GM12878 (cell line): Measurements from ENCODE around the gene SEC24A. TPM values are rescaled to one million over a fixed set of nuclear protein-coding genes. Genes with fewer than 3 reads are reported as not detected.

Source experiments
- ATAC-seq: fragments of 200-7000 bp; cut with Tn5 transposase; 3 replicates; pipeline ENCODE4 v1.9.1; 2020; ENCODE audit warnings: mild to moderate bottlenecking, moderate library complexity
- BruUV-seq: library from RNA; stranded (reverse); fragments of 400-500 nt; replicated peaks from 2 replicates; lab custom pipeline; 2021; lab: Mats Ljungman, UMichigan
- CTCF ChIA-PET: fragments of 300-600 bp; sonication (Branson Sonifier 250); formaldehyde crosslinking; extraction: SDS; loops from one replicate; lab custom pipeline; 2021; ENCODE audit warnings: inconsistent platforms; lab: Yijun Ruan, JAX
- POLR2A ChIA-PET: fragments of 350-600 bp; formaldehyde crosslinking; extraction: SDS; loops from one replicate; lab custom pipeline; 2021; ENCODE audit warnings: inconsistent platforms; lab: Charles Lee
- RAD21 ChIA-PET: fragments of 300-600 bp; sonication (Branson Sonifier 250); formaldehyde crosslinking; loops from one replicate; lab custom pipeline; 2023; ENCODE audit warnings: antibody characterized with exemption; ENCODE audit not compliant: unreplicated experiment; lab: Charles Lee
- SMC1A ChIA-PET: fragments of 300-600 bp; sonication (Branson Sonifier 250); formaldehyde crosslinking; loops from one replicate; lab custom pipeline; 2023; ENCODE audit not compliant: unreplicated experiment, uncharacterized antibody; lab: Charles Lee
- DNase-seq: peaks from one replicate; pipeline ENCODE4 v3.0.0-alpha.2; 2011; ENCODE audit warnings: low read depth, low spot score
- FAIRE-seq: peaks from 3 replicates; lab custom pipeline; 2011; peaks lifted over from hg19 to GRCh38; lab: Jason Lieb, UNC
- H2AFZ ChIP-seq: 2 replicates; pipeline ENCODE4 v1.6.0; 2011; ENCODE audit warnings: low read depth, low read length, control low read depth; ENCODE audit not compliant: control insufficient read depth
- H3K27ac ChIP-seq: 2 replicates; pipeline ENCODE4 v1.5.1; 2011; ENCODE audit warnings: control low read depth; ENCODE audit not compliant: control insufficient read depth, insufficient read depth
- H3K27me3 ChIP-seq, 2 experiments: replicated peaks in 1 of 2; 2 replicates each; pipeline versions ENCODE4 v1.6.0 to v1.6.1; 2011; ENCODE audit warnings: low read length in 1 of 2; ENCODE audit not compliant: control insufficient read depth in 2 of 2, insufficient read depth in 2 of 2
- H3K36me3 ChIP-seq, 2 experiments: 2 replicates each; pipeline ENCODE4 v1.5.1; 2011; ENCODE audit warnings: low read length in 1 of 2; ENCODE audit not compliant: control insufficient read depth in 2 of 2, insufficient read depth in 2 of 2
- H3K4me1 ChIP-seq: 2 replicates; pipeline ENCODE4 v1.6.1; 2011; ENCODE audit warnings: mild to moderate bottlenecking, low read length, moderate library complexity, mixed read lengths; ENCODE audit not compliant: control insufficient read depth, insufficient read depth
- H3K4me2 ChIP-seq: 2 replicates; pipeline ENCODE4 v1.6.0; 2011; ENCODE audit warnings: control low read depth; ENCODE audit not compliant: control insufficient read depth, insufficient read depth
- H3K4me3 ChIP-seq: fragments of 200-600 bp; sonication (generic); 2 replicates; pipeline ENCODE4 v1.5.1; 2016
- H3K79me2 ChIP-seq: 2 replicates; pipeline ENCODE4 v1.6.0; 2011; ENCODE audit warnings: low read length; ENCODE audit not compliant: control insufficient read depth, insufficient read depth
- H3K9ac ChIP-seq: 2 replicates; pipeline ENCODE4 v1.8.0; 2011; ENCODE audit warnings: low read length, control low read depth, mixed read lengths; ENCODE audit not compliant: control insufficient read depth, insufficient read depth
- H3K9me3 ChIP-seq: replicated peaks from 3 replicates; pipeline ENCODE4 v1.5.1; 2011; ENCODE audit warnings: mild to moderate bottlenecking, low read length; ENCODE audit not compliant: control insufficient read depth, insufficient read depth
- H4K20me1 ChIP-seq: 2 replicates; pipeline ENCODE4 v1.6.0; 2011; ENCODE audit not compliant: control insufficient read depth, insufficient read depth
- ATF3 ChIP-seq: IDR thresholded peaks from 2 replicates; pipeline ENCODE4 v1.6.1; 2011; ENCODE audit warnings: low read depth, mild to moderate bottlenecking, low read length, moderate library complexity, borderline replicate concordance; ENCODE audit errors: extremely low read depth
- BCL3 ChIP-seq: IDR thresholded peaks from 2 replicates; pipeline ENCODE4 v1.6.1; 2011; ENCODE audit warnings: borderline replicate concordance, low read depth, mild to moderate bottlenecking, moderate library complexity, low read length; ENCODE audit not compliant: insufficient read depth, poor library complexity, severe bottlenecking
- CBX3 ChIP-seq: fragments of 200-600 bp; sonication (generic); IDR thresholded peaks from 2 replicates; pipeline ENCODE4 v1.6.1; 2016; ENCODE audit warnings: low read depth, borderline replicate concordance
- CTCF ChIP-seq, 3 experiments: IDR thresholded peaks in 2 of 3; conservative IDR thresholded peaks in 1 of 3; 2 replicates each; pipeline ENCODE4 v1.5.1; 2011; ENCODE audit warnings: low read depth in 3 of 3, low read length in 3 of 3, mild to moderate bottlenecking in 3 of 3, control low read depth in 2 of 3, moderate library complexity in 2 of 3, inconsistent platforms in 1 of 3, mixed read lengths in 1 of 3; ENCODE audit not compliant: control insufficient read depth in 2 of 3, insufficient read depth in 1 of 3; ENCODE audit errors: extremely low read depth in 1 of 3
- EP300 ChIP-seq, 2 experiments: fragments of 150-350 bp in 1 of 2; IDR thresholded peaks; 2 replicates each; pipeline ENCODE4 v1.6.1; 2011 to 2012; ENCODE audit warnings: low read depth in 2 of 2, low read length in 2 of 2, borderline replicate concordance in 1 of 2, improper control_type of control experiment in 1 of 2, inconsistent platforms in 1 of 2; ENCODE audit not compliant: control insufficient read depth in 1 of 2
- IRF4 ChIP-seq: IDR thresholded peaks from 2 replicates; pipeline ENCODE4 v1.6.1; 2011; ENCODE audit warnings: low read depth, low read length
- JUNB ChIP-seq: IDR thresholded peaks from 2 replicates; pipeline ENCODE4 v1.6.1; 2016; ENCODE audit warnings: antibody characterized with exemption, mild to moderate bottlenecking
- LARP7 ChIP-seq: fragments of 450-650 bp; IDR thresholded peaks from 2 replicates; pipeline ENCODE4 v1.6.1; 2017; ENCODE audit warnings: mild to moderate bottlenecking
- NBN ChIP-seq: fragments of 450-650 bp; IDR thresholded peaks from 2 replicates; pipeline ENCODE4 v1.6.1; 2016
- PAX8 ChIP-seq: fragments of 450-650 bp; IDR thresholded peaks from 2 replicates; pipeline ENCODE4 v1.6.1; 2017; ENCODE audit warnings: mild to moderate bottlenecking, moderate library complexity
- POLR2A ChIP-seq: IDR thresholded peaks from 2 replicates; pipeline ENCODE4 v1.6.1; 2011; ENCODE audit warnings: low read depth, mild to moderate bottlenecking, low read length
- POLR2AphosphoS5 ChIP-seq: IDR thresholded peaks from 2 replicates; pipeline ENCODE4 v1.6.1; 2011; ENCODE audit warnings: mild to moderate bottlenecking, low read length, inconsistent platforms
- RFX5 ChIP-seq: IDR thresholded peaks from 2 replicates; pipeline ENCODE4 v1.6.1; 2011; ENCODE audit warnings: low read depth, low read length, improper control_type of control experiment
- SRF ChIP-seq, 2 experiments: IDR thresholded peaks; 2 replicates each; pipeline ENCODE4 v1.6.1; 2011; ENCODE audit warnings: low read depth in 2 of 2, low read length in 2 of 2, mild to moderate bottlenecking in 1 of 2, moderate library complexity in 1 of 2
- TCF3 ChIP-seq: IDR thresholded peaks from 2 replicates; pipeline ENCODE4 v1.6.1; 2012; ENCODE audit warnings: low read depth, mild to moderate bottlenecking, low read length, borderline replicate concordance; ENCODE audit not compliant: insufficient read depth
- TCF7 ChIP-seq: IDR thresholded peaks from 2 replicates; pipeline ENCODE4 v1.6.1; 2014; ENCODE audit warnings: antibody characterized with exemption, borderline replicate concordance
- WGBS: methylation state at CpG from one replicate; pipeline ENCODE4 v1.1.6; 2016; ENCODE audit warnings: low lambda C conversion rate; ENCODE audit not compliant: insufficient replicate concordance, insufficient coverage; ENCODE audit errors: missing lambda C conversion rate; 5-methylcytosine and 5-hydroxymethylcytosine counted together
- in situ Hi-C: fragments of 300-500 bp; cut with MboI; formaldehyde crosslinking; loops from 9 replicates; pipeline ENCODE4 v1.14.3; 2018; ENCODE audit warnings: mixed read lengths
- intact Hi-C: fragments of 100-400 bp; cut with micrococcal nuclease; formaldehyde crosslinking; loops from one replicate; pipeline ENCODE4 v1.14.2; 2022; ENCODE audit not compliant: unreplicated experiment
- polyA plus RNA-seq, 11 experiments: library from polyadenylated mRNA; depleted of rRNA in 4 of 11; unstranded in 6 of 11; stranded (reverse) in 5 of 11; fragments of >200 nt; fragmentation: Nextera tagmentation in 4 of 11; fragmentation: Illumina TruSeq in 1 of 11; extraction: Ambion mirVana in 4 of 11; extraction: Trizol in 1 of 11; gene quantifications; 1 replicate in 1 of 11; 2 replicates in 10 of 11; pipeline versions ENCODE4 v1.2.1 to v1.2.3, GENCODE V29; 2011 to 2016; ENCODE audit warnings: inconsistent platforms in 2 of 11, missing spikeins in 2 of 11, low read depth in 1 of 11
- total RNA-seq, 4 experiments: library from RNA; depleted of rRNA in 3 of 4; stranded (reverse); fragments of >200 nt in 3 of 4; fragmentation: Illumina TruSeq in 1 of 4; extraction: Trizol in 1 of 4; gene quantifications; 2 replicates each; pipeline versions ENCODE4 v1.2.1 to v1.2.3, GENCODE V29; 2013 to 2021
- TF ChIP-seq, protein P1 (sequence below): fragments of 450-650 bp; IDR thresholded peaks from 2 replicates; pipeline ENCODE4 v1.6.1; 2017; ENCODE audit warnings: low read depth, mild to moderate bottlenecking, moderate library complexity

The SEC24A gene
- total and polyA plus RNA-seq, 10 of the 15 experiments (the other 5 are each of a cell fraction or from before 2014, with no cell fraction given): 7.1 to 52.2 (median 22.8) TPM

DNA sequence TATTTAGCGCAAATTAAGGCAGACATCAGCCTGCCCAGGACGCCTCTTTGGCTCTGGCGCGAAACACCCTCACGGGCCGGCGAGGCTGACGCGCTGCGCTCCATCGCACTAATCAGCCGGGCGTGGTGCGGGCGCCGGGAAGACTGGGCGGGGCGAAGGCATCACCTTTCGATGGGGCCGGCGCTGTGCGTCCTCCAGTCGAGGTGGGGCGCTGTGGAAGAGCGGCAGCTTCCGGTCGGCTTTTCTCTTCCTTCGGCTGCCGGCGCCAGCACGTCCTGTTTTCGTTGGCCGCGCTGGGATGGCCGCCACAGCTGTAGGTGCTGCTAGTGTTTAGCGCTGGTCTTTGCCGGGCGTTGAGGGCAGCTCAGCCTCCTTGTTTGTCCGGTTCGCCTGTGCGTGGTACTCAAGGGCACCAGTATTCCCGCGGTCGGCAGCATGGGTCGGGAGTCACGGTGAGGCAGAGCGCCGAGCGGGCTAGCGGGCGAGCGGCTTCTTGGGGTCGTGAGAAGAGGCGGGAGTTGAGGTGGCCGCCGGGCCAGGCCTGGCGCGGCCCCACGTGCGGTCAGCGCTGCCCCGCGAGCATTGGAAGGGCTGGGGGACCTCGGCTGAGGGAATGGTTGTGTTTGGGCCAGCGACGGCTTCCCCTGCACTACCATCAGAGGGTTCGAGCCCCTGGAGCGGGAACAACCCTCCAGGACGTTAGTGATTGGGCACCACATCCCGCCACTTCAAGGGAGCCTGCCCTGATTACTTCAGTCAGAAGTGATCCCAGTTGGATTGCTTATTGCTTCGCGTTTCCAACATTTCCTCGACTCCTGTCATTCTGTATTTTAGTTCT is 110.1 kb downstream of the SEC24A start, which contains the start of gene DDX46:
TSS of gene DDX46 (plus strand) at position 276 of the 838 bp plus-strand sequence. CDS start at position 436, 160 bp downstream.
- peak; percentile 98 for ATAC-seq
- no TSS peak for BruUV-seq
- peak; percentile 64 for DNase-seq
- Histone ChIP-seq H3K9ac (peak within 1 kb of the TSS; percentile 71), H3K4me2 (peak within 1 kb of the TSS; percentile 89), H2AFZ (peak within 1 kb of the TSS; percentile 96), H3K79me2 (peaks cover 41% of the 10 kb centered on the region), H3K27ac (peak within 1 kb of the TSS; percentile 68), H3K4me1 (no peaks in the 10 kb centered on the region; the same call in 1 of the 2 replicates), H3K4me3 (peak within 1 kb of the TSS; percentile 82), H3K36me3 (no peaks in the 10 kb centered on the region; a peak in 2 of 4 replicates), H4K20me1 (no peaks in the 10 kb centered on the region), H3K9me3 (no peaks in the 10 kb centered on the region), H3K27me3 (no peaks in the 10 kb centered on the region)
- peak; percentile 75 for FAIRE-seq
- POLR2A ChIA-PET: interaction anchor here (0.6 to 4.3 kb wide), 4 partner anchors 19 to 146 kb away, joined by 4 to 23 read pairs (median 5); partner anchors contain the start of genes CAMLG and PCBD2
- in situ Hi-C loops (no loop called here), intact Hi-C loops (loop anchor here (1.0 kb wide), 1 partner anchor 20 kb away; the partner anchor contains the start of gene CAMLG)
- RAD21 ChIA-PET: interaction anchor here (0.7 to 3.6 kb wide), 4 partner anchors 19 to 167 kb away, joined by 3 to 24 read pairs (median 10); partner anchors contain the start of genes C5orf24, CAMLG and PCBD2
- under 1% methylated on average over 69 of the region's 73 CpGs for WGBS
- CTCF ChIA-PET: interaction anchor here (1.0 to 5.8 kb wide), 10 partner anchors 13 to 172 kb away, joined by 4 to 71 read pairs (median 4); partner anchors contain the start of genes C5orf24, CAMLG and PCBD2
- SMC1A ChIA-PET: interaction anchor here (0.6 to 3.1 kb wide), 4 partner anchors 19 to 149 kb away, joined by 3 to 28 read pairs (median 4); partner anchors contain the start of gene CAMLG
- TF ChIP-seq ATF3 (no peak), BCL3 (peak; percentile 14), CTCF (IDR thresholded peaks at IDR 0.05 in 2 of 3, conservative IDR thresholded peaks at IDR 0.05 in 1 of 3; ENCODE audit: control insufficient read depth in 2 of 3, extremely low read depth in 1 of 3, insufficient read depth in 1 of 3, low read depth in 3 of 3, low read length in 3 of 3) (peak; percentile 88 to 96 (median 90)), SRF (IDR thresholded peaks at IDR 0.05; ENCODE audit: low read depth in 2 of 2, low read length in 2 of 2) (peak in 1 of 2 experiments; percentile 52; a peak in 1 of 4 replicates), LARP7 (peak; percentile 88), EP300 (IDR thresholded peaks at IDR 0.05; ENCODE audit: borderline replicate concordance in 1 of 2, control insufficient read depth in 1 of 2, low read depth in 2 of 2, low read length in 2 of 2) (no peak), NBN (peak; percentile 87), POLR2A (peak; percentile 95), PAX8 (no peak), TCF3 (peak; percentile 44; the same call in 1 of the 2 replicates), RFX5 (no peak), IRF4 (peak; percentile 30; the same call in 1 of the 2 replicates), CBX3 (no peak), POLR2AphosphoS5 (peak; percentile 93), JUNB (no peak), TCF7 (no peak)
- TF ChIP-seq, protein P1, sequence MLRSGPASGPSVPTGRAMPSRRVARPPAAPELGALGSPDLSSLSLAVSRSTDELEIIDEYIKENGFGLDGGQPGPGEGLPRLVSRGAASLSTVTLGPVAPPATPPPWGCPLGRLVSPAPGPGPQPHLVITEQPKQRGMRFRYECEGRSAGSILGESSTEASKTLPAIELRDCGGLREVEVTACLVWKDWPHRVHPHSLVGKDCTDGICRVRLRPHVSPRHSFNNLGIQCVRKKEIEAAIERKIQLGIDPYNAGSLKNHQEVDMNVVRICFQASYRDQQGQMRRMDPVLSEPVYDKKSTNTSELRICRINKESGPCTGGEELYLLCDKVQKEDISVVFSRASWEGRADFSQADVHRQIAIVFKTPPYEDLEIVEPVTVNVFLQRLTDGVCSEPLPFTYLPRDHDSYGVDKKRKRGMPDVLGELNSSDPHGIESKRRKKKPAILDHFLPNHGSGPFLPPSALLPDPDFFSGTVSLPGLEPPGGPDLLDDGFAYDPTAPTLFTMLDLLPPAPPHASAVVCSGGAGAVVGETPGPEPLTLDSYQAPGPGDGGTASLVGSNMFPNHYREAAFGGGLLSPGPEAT: peak; percentile 98
